ENCODE data around the gene PXYLP1.
"Not testable (repeated sequence)": the region's sequence is repeated elsewhere in the genome, so short reads cannot be mapped to it uniquely, and the experiment has no call there.

PXYLP1 gene

GRCh38 chr3:141292356-141293058 lies 60.9 kb downstream of the PXYLP1 start:
- H3K27ac ChIP-seq (replicated peaks), result no peak overlapping the region
- no peaks in the 10 kb centered on the region for H3K27me3 ChIP-seq (ENCODE audit: insufficient read depth, poor library complexity, severe bottlenecking)
- TF ChIP-seq REST (IDR thresholded peaks at IDR 0.05; ENCODE audit: insufficient replicate concordance, low read depth) (no peak), POLR2AphosphoS5 (IDR thresholded peaks at IDR 0.05; ENCODE audit: low read depth) (no peak), CTCF (IDR thresholded peaks at IDR 0.05; ENCODE audit: insufficient read depth, low read length) (no peak), GABPA (IDR thresholded peaks at IDR 0.05; ENCODE audit: low read depth) (no peak), SPI1 (IDR thresholded peaks at IDR 0.05; ENCODE audit: borderline replicate concordance, low read depth) (no peak)
- H3K4me3 ChIP-seq (replicated peaks; ENCODE audit: insufficient read depth, low read length), result no peak overlapping the region
- DNase-seq (ENCODE audit: low read depth in 1 of 2, low spot score in 1 of 2), result no peak

GRCh38 chr3:141294301-141294700 lies 62.7 kb downstream of the PXYLP1 start:
- Histone ChIP-seq H3K4me3 (replicated peaks; ENCODE audit: insufficient read depth, low read length) (no peak overlapping the region), H3K27me3 (ENCODE audit: insufficient read depth, poor library complexity, severe bottlenecking) (no peaks in the 10 kb centered on the region), H3K27ac (replicated peaks) (no peak overlapping the region)
- no peak for DNase-seq (ENCODE audit: low read depth in 1 of 2, low spot score in 1 of 2)
- TF ChIP-seq SPI1 (IDR thresholded peaks at IDR 0.05; ENCODE audit: borderline replicate concordance, low read depth) (no peak), CTCF (IDR thresholded peaks at IDR 0.05; ENCODE audit: insufficient read depth, low read length) (no peak), GABPA (IDR thresholded peaks at IDR 0.05; ENCODE audit: low read depth) (no peak), POLR2AphosphoS5 (IDR thresholded peaks at IDR 0.05; ENCODE audit: low read depth) (no peak), REST (IDR thresholded peaks at IDR 0.05; ENCODE audit: insufficient replicate concordance, low read depth) (no peak)

GRCh38 chr3:141294848-141295247 lies 63.2 kb downstream of the PXYLP1 start:
- TF ChIP-seq GABPA (IDR thresholded peaks at IDR 0.05; ENCODE audit: low read depth) (no peak), POLR2AphosphoS5 (IDR thresholded peaks at IDR 0.05; ENCODE audit: low read depth) (no peak), REST (IDR thresholded peaks at IDR 0.05; ENCODE audit: insufficient replicate concordance, low read depth) (no peak), SPI1 (IDR thresholded peaks at IDR 0.05; ENCODE audit: borderline replicate concordance, low read depth) (no peak), CTCF (IDR thresholded peaks at IDR 0.05; ENCODE audit: insufficient read depth, low read length) (no peak)
- DNase-seq (ENCODE audit: low read depth in 1 of 2, low spot score in 1 of 2), result no peak
- no peaks in the 10 kb centered on the region for H3K27me3 ChIP-seq (ENCODE audit: insufficient read depth, poor library complexity, severe bottlenecking)
- H3K27ac ChIP-seq (replicated peaks), result no peak overlapping the region
- H3K4me3 ChIP-seq (replicated peaks; ENCODE audit: insufficient read depth, low read length), result no peak overlapping the region

- H3K27ac ChIP-seq (replicated peaks); H3K27me3 ChIP-seq (ENCODE audit: insufficient read depth, poor library complexity, severe bottlenecking); DNase-seq (ENCODE audit: low read depth in 1 of 2, low spot score in 1 of 2); H3K4me3 ChIP-seq (replicated peaks; ENCODE audit: insufficient read depth, low read length): not testable (repeated sequence)
Measured at GRCh38 chr3:141300426-141300825, 68.8 kb downstream of the PXYLP1 start.
